ENCODE results near the gene VAC14. TPM values are rescaled to one million over a fixed set of nuclear protein-coding genes. Genes with fewer than 3 reads are reported as not detected.
"Not testable (repeated sequence)": the region's sequence is repeated elsewhere in the genome, so short reads cannot be mapped to it uniquely, and the experiment has no call there.

Gene VAC14
- total and polyA plus RNA-seq, 3 donors from 2014 or later: 41.0 to 80.5 (median 61.8) TPM

DNA sequence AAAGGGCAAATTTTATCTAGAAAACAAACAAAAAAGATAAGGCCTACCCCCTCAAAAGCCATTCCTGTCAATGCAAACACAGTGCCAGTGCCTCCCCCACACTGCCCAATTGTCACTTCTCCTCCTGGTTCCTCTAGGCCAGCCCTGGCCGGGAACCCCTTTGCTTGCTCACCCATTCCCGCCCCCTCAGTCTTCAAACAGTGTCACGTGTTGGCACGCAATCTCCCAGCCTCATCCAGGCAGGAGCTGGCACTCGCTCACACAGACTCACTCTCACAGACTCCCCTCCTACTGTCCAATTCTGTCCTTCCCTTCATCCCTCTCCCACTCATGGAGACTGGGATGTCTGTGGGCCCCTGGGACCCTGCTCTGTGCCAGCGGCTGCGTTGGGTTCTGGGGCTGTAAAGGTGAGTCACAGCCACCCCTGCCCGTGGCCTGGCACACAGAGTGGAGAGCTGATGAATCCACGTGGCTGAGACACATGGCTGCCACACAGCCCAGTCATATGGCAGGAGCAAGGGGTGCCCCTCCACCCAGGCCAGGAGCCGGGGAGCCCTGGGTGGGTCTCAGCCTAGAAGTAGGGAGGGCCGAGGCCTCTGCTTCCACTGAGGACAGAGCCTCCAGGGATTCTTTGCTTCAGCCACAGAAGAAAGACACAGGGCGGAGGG lies 54.8 kb downstream of the VAC14 start:
- no peaks in the 10 kb centered on the region for H3K9me3 ChIP-seq
- H3K27me3 ChIP-seq: no peaks in the 10 kb centered on the region
- peak; percentile 87 for DNase-seq
- intact Hi-C loops (cut with DNase I; ENCODE audit: low total_unique reads): no loop called here
- no peak overlapping the region for H3K4me3 ChIP-seq
- H3K27ac ChIP-seq: no peak overlapping the region
- no peaks in the 10 kb centered on the region for H3K36me3 ChIP-seq (ENCODE audit: low read depth, missing control alignments)
- 48 to 56% methylated on average over 8 to 12 of the region's 12 CpGs for WGBS, 2 donors
- H3K4me1 ChIP-seq: peaks cover 52% of the 10 kb centered on the region
- no peak for TF ChIP-seq POLR2A (IDR thresholded peaks at IDR 0.05)
- TF ChIP-seq CTCF (IDR thresholded peaks at IDR 0.05): no peak

DNA sequence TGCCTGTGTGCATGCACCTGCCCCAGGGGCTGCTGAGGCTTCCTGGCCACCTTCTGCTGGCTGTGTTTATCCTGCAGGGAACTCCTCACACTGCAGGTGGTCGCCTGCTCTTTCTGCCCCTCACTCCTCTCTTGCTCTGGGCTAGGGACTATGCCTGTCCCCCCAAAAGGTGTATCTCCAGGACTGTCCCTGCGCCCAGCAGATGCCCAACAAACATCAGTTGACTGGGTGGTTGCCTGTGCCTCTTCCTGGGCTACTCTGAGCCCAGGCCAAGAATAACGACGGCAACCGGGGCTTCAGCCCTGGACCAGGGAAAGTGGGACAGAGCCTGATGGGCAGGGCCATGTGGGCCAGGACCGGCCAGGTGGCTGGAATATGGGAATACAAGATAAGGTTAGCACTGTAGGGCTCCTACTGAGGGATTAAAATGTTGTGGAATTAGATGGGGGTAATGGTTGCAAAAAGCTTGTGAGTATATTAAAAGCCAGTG lies 55.4 kb downstream of the VAC14 start:
- no peak for TF ChIP-seq POLR2A (IDR thresholded peaks at IDR 0.05)
- no peak for TF ChIP-seq CTCF (IDR thresholded peaks at IDR 0.05)
- Histone ChIP-seq H3K27me3 (no peaks in the 10 kb centered on the region), H3K4me3 (no peak overlapping the region), H3K27ac (no peak overlapping the region), H3K36me3 (ENCODE audit: low read depth, missing control alignments) (no peaks in the 10 kb centered on the region), H3K4me1 (peaks cover 46% of the 10 kb centered on the region), H3K9me3 (no peaks in the 10 kb centered on the region)
- intact Hi-C loops (cut with DNase I; ENCODE audit: low total_unique reads): no loop called here
- WGBS, 2 donors: 74 to 80% methylated on average over 6 of the region's 6 CpGs
- no peak for DNase-seq

DNA sequence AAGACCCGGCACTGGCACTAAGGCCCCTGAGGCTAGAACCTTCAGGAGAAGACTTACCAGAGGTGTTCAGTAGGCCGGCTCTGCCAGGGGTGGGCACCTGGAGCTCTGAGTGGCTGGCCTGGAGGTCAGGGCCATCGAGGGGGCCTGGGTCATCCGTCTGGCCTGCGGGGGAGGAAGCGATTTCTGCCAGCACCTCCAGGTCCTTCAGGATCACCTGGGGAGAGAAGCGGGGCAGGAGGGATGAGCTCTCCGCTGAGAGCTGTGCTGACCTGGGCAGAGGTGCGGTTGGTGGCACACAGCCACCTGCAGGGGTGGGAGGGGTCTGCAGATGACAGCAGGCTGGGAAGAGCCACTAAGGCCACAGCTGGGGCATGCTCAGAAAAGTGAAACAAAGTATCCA lies 56.6 kb downstream of the VAC14 start:
- Histone ChIP-seq H3K9me3 (no peaks in the 10 kb centered on the region), H3K36me3 (ENCODE audit: low read depth, missing control alignments) (no peaks in the 10 kb centered on the region), H3K27ac (no peak overlapping the region), H3K4me1 (peaks cover 35% of the 10 kb centered on the region), H3K27me3 (no peaks in the 10 kb centered on the region), H3K4me3 (no peak overlapping the region)
- WGBS, 2 donors: 75 to 79% methylated on average over 4 to 9 of the region's 9 CpGs
- peak; percentile 51 for DNase-seq
- TF ChIP-seq POLR2A (IDR thresholded peaks at IDR 0.05) (no peak), CTCF (IDR thresholded peaks at IDR 0.05) (no peak)
- intact Hi-C loops (cut with DNase I; ENCODE audit: low total_unique reads): no loop called here

GRCh38 chr16:70743791-70744190 lies 57.2 kb downstream of the VAC14 start:
- intact Hi-C loops (cut with DNase I; ENCODE audit: low total_unique reads): no loop called here
- no peaks in the 10 kb centered on the region for H3K9me3 ChIP-seq
- TF ChIP-seq CTCF (IDR thresholded peaks at IDR 0.05): no peak
- no peak for TF ChIP-seq POLR2A (IDR thresholded peaks at IDR 0.05)
- H3K4me1 ChIP-seq: peaks cover 35% of the 10 kb centered on the region
- H3K36me3 ChIP-seq (ENCODE audit: low read depth, missing control alignments): no peaks in the 10 kb centered on the region
- 76 to 77% methylated on average over 5 to 10 of the region's 10 CpGs for WGBS, 2 donors
- DNase-seq: no peak
- H3K4me3 ChIP-seq: no peak overlapping the region
- H3K27ac ChIP-seq: no peak overlapping the region
- no peaks in the 10 kb centered on the region for H3K27me3 ChIP-seq

- DNase-seq; H3K36me3 ChIP-seq (ENCODE audit: low read depth, missing control alignments); H3K9me3 ChIP-seq; H3K27me3 ChIP-seq; intact Hi-C loops (cut with DNase I; ENCODE audit: low total_unique reads); H3K27ac ChIP-seq; H3K4me3 ChIP-seq: not testable (repeated sequence)
- H3K4me1 ChIP-seq: peaks cover 35% of the 10 kb centered on the region
- whole genome bisulfite sequencing, 2 donors: 94 to 95% methylated on average over 9 of the region's 9 CpGs
These were observed 58.0 kb downstream of the VAC14 start for GRCh38 chr16:70742967-70743366.
